ENCODE measurements around the gene ZNF467.

The ZNF467 gene

DNA sequence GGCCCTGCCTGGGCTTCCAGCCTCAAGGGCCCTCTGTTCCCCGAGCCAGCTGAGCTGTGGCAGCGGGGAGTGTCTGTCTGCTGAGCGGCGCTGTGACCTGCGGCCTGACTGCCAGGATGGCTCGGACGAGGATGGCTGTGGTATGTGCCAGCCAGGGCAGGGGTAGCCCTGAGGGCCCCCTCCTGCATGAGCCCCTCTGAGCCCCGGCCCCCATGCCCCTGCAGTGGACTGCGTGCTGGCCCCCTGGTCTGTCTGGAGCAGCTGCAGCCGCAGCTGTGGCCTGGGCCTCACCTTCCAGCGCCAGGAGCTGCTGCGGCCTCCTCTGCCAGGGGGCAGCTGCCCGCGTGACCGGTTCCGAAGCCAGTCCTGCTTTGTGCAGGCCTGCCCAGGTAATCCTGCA is 28.4 kb upstream of the ZNF467 start:
- Histone ChIP-seq H3K27ac (ENCODE audit: low read length) (no peak overlapping the region), H3K36me3 (replicated peaks; ENCODE audit: insufficient read depth, low read length) (no peaks in the 10 kb centered on the region), H3K9me3 (replicated peaks; ENCODE audit: insufficient read depth, low read length) (no peaks in the 10 kb centered on the region), H3K4me3 (ENCODE audit: low read length) (no peak overlapping the region), H4K20me1 (ENCODE audit: insufficient read depth, low read length) (no peaks in the 10 kb centered on the region), H3K9me2 (replicated peaks; ENCODE audit: insufficient read depth, low read length) (no peaks in the 10 kb centered on the region), H3K4me2 (ENCODE audit: low read depth, low read length) (no peak overlapping the region), H3K9ac (ENCODE audit: low read length) (no peak overlapping the region), H3F3A (ENCODE audit: insufficient read depth, low read length) (no peaks in the 10 kb centered on the region), H2AFZ (ENCODE audit: low read length) (no peak overlapping the region), H3K79me2 (ENCODE audit: low read length) (no peaks in the 10 kb centered on the region), H3K27me3 (replicated peaks; ENCODE audit: insufficient read depth, low read length) (peaks cover 51% of the 10 kb centered on the region), H3K4me1 (ENCODE audit: low read length) (no peaks in the 10 kb centered on the region)
- TF ChIP-seq, protein P1, sequence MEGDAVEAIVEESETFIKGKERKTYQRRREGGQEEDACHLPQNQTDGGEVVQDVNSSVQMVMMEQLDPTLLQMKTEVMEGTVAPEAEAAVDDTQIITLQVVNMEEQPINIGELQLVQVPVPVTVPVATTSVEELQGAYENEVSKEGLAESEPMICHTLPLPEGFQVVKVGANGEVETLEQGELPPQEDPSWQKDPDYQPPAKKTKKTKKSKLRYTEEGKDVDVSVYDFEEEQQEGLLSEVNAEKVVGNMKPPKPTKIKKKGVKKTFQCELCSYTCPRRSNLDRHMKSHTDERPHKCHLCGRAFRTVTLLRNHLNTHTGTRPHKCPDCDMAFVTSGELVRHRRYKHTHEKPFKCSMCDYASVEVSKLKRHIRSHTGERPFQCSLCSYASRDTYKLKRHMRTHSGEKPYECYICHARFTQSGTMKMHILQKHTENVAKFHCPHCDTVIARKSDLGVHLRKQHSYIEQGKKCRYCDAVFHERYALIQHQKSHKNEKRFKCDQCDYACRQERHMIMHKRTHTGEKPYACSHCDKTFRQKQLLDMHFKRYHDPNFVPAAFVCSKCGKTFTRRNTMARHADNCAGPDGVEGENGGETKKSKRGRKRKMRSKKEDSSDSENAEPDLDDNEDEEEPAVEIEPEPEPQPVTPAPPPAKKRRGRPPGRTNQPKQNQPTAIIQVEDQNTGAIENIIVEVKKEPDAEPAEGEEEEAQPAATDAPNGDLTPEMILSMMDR (IDR thresholded peaks at IDR 0.05; ENCODE audit: low read length): no peak
- no peak for TF ChIP-seq EZH2 (optimal IDR thresholded peaks at IDR 0.05; ENCODE audit: low read depth, low read length)
- TF ChIP-seq EZH2phosphoT487 (IDR thresholded peaks at IDR 0.05; ENCODE audit: low read length): no peak
- no peak for DNase-seq

DNA sequence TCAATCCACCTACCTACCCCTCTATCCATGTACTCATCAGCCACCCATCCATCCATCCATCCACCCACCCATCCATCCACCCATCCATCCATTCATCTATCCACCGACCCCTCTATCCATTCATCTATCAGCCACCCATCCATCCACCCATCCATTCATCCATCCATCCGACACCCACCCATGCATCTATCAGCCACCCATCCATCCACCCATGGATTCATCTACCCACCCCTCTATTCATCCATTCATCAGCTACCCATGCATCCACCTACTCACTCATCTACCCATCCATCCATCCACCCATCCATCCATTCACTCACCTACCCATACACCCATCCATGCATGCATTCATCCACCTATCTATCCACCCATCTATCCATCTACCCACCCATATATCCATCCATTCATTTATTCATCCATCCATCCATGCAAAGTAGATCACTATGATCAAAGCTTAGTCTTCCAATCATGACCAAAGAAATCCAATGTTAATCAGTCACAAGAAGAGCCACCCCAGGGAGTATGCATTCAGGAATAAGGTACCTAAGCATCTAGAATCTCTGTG is 27.7 kb upstream of the ZNF467 start:
- no peaks in the 10 kb centered on the region for H3K36me3 ChIP-seq (replicated peaks; ENCODE audit: insufficient read depth, low read length)
- no peaks in the 10 kb centered on the region for H3K9me3 ChIP-seq (replicated peaks; ENCODE audit: insufficient read depth, low read length)
- no peaks in the 10 kb centered on the region for H3K4me1 ChIP-seq (ENCODE audit: low read length)
- H3K27me3 ChIP-seq (replicated peaks; ENCODE audit: insufficient read depth, low read length): peaks cover 51% of the 10 kb centered on the region
- H4K20me1 ChIP-seq (ENCODE audit: insufficient read depth, low read length): no peaks in the 10 kb centered on the region
- no peak for TF ChIP-seq EZH2 (optimal IDR thresholded peaks at IDR 0.05; ENCODE audit: low read depth, low read length)
- no peak for TF ChIP-seq EZH2phosphoT487 (IDR thresholded peaks at IDR 0.05; ENCODE audit: low read length)
- TF ChIP-seq, protein P1 (IDR thresholded peaks at IDR 0.05; ENCODE audit: low read length): no peak
- no peak overlapping the region for H2AFZ ChIP-seq (ENCODE audit: low read length)
- no peaks in the 10 kb centered on the region for H3K9me2 ChIP-seq (replicated peaks; ENCODE audit: insufficient read depth, low read length)
- no peaks in the 10 kb centered on the region for H3K79me2 ChIP-seq (ENCODE audit: low read length)
- no peak overlapping the region for H3K4me2 ChIP-seq (ENCODE audit: low read depth, low read length)
- H3F3A ChIP-seq (ENCODE audit: insufficient read depth, low read length): no peaks in the 10 kb centered on the region
- no peak overlapping the region for H3K4me3 ChIP-seq (ENCODE audit: low read length)
- DNase-seq: no peak
- H3K27ac ChIP-seq (ENCODE audit: low read length): no peak overlapping the region
- H3K9ac ChIP-seq (ENCODE audit: low read length): no peak overlapping the region

DNA sequence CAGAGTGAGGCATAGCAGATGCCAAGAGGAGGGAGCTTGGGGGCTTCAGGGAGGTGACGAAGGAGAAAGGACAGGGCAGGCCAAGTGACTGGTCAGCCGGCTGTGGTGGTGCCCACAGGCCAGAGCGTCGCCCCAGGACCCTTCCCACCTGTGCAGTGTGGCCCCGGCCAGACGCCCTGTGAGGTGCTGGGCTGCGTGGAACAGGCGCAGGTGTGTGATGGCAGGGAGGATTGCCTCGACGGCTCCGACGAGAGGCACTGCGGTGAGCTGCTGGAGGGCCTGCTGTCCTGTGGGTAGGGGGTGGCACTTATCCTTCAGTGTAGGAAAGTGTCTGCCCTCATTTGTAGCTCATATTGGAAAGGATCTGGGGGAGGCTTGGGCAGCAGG is 26.8 kb upstream of the ZNF467 start:
- Histone ChIP-seq H3K79me2 (ENCODE audit: low read length) (no peaks in the 10 kb centered on the region), H3K4me3 (ENCODE audit: low read length) (no peak overlapping the region), H2AFZ (ENCODE audit: low read length) (no peak overlapping the region), H3K9ac (ENCODE audit: low read length) (no peak overlapping the region), H3K27me3 (replicated peaks; ENCODE audit: insufficient read depth, low read length) (peaks cover 51% of the 10 kb centered on the region), H3K36me3 (replicated peaks; ENCODE audit: insufficient read depth, low read length) (no peaks in the 10 kb centered on the region), H3K4me1 (ENCODE audit: low read length) (no peaks in the 10 kb centered on the region), H3K4me2 (ENCODE audit: low read depth, low read length) (no peak overlapping the region), H4K20me1 (ENCODE audit: insufficient read depth, low read length) (no peaks in the 10 kb centered on the region), H3F3A (ENCODE audit: insufficient read depth, low read length) (no peaks in the 10 kb centered on the region), H3K9me2 (replicated peaks; ENCODE audit: insufficient read depth, low read length) (no peaks in the 10 kb centered on the region), H3K9me3 (replicated peaks; ENCODE audit: insufficient read depth, low read length) (no peaks in the 10 kb centered on the region), H3K27ac (ENCODE audit: low read length) (no peak overlapping the region)
- DNase-seq: no peak
- TF ChIP-seq, protein P1 (IDR thresholded peaks at IDR 0.05; ENCODE audit: low read length): no peak
- TF ChIP-seq EZH2phosphoT487 (IDR thresholded peaks at IDR 0.05; ENCODE audit: low read length) (no peak), EZH2 (optimal IDR thresholded peaks at IDR 0.05; ENCODE audit: low read depth, low read length) (no peak)
